Astrocyte (in vitro differentiated cells and primary cell): ENCODE measurements around the gene MBLAC1. TPM values are rescaled to one million over a fixed set of nuclear protein-coding genes. Genes with fewer than 3 reads are reported as not detected.

Experiments used
- DNase-seq: peaks from one replicate; pipeline ENCODE4 v3.0.0-alpha.2; 2010; ENCODE audit warnings: low read depth
- FAIRE-seq: peaks from 2 replicates; lab custom pipeline; 2011; peaks lifted over from hg19 to GRCh38; lab: Jason Lieb, UNC
- H2AFZ ChIP-seq: 2 replicates; pipeline ENCODE4 v1.6.0; 2012; ENCODE audit warnings: low read depth, low read length, inconsistent platforms
- H3K27ac ChIP-seq: 2 replicates; pipeline ENCODE4 v1.5.1; 2011; ENCODE audit warnings: low read depth, low read length, inconsistent platforms
- H3K27me3 ChIP-seq: 2 replicates; pipeline ENCODE4 v1.6.0; 2011; ENCODE audit warnings: low read length, inconsistent platforms; ENCODE audit not compliant: insufficient read depth
- H3K36me3 ChIP-seq: 2 replicates; pipeline ENCODE4 v1.5.1; 2011; ENCODE audit warnings: low read length, inconsistent platforms; ENCODE audit not compliant: insufficient read depth
- H3K4me1 ChIP-seq: 2 replicates; pipeline ENCODE4 v1.5.1; 2011; ENCODE audit warnings: low read length, inconsistent platforms; ENCODE audit not compliant: insufficient read depth
- H3K4me2 ChIP-seq: 2 replicates; pipeline ENCODE4 v1.6.0; 2012; ENCODE audit warnings: low read length, inconsistent platforms
- H3K4me3 ChIP-seq: 2 replicates; pipeline ENCODE4 v1.5.1; 2011; ENCODE audit warnings: low read depth, mild to moderate bottlenecking, low read length, inconsistent platforms; ENCODE audit not compliant: insufficient read depth
- H3K79me2 ChIP-seq: 2 replicates; pipeline ENCODE4 v1.6.0; 2012; ENCODE audit warnings: mild to moderate bottlenecking, low read length, inconsistent platforms; ENCODE audit not compliant: insufficient read depth
- H3K9ac ChIP-seq: 2 replicates; pipeline ENCODE4 v1.6.0; 2012; ENCODE audit warnings: mild to moderate bottlenecking, low read length, inconsistent platforms
- H3K9me3 ChIP-seq: 2 replicates; pipeline ENCODE4 v1.5.1; 2012; ENCODE audit warnings: low read depth, mild to moderate bottlenecking, low read length, inconsistent platforms; ENCODE audit not compliant: insufficient read depth
- H4K20me1 ChIP-seq: 2 replicates; pipeline ENCODE4 v1.6.0; 2012; ENCODE audit warnings: low read length, inconsistent platforms; ENCODE audit not compliant: insufficient read depth
- H3K27ac Mint-ChIP-seq: one replicate; pipeline ENCODE4 v1.8.0; 2021; ENCODE audit warnings: mild to moderate bottlenecking, mixed read lengths; ENCODE audit not compliant: unreplicated experiment
- H3K27me3 Mint-ChIP-seq: one replicate; pipeline ENCODE4 v1.8.0; 2021; ENCODE audit warnings: low read depth, mixed read lengths; ENCODE audit not compliant: unreplicated experiment
- H3K36me3 Mint-ChIP-seq: one replicate; pipeline ENCODE4 v1.8.0; 2021; ENCODE audit warnings: low read depth, mixed read lengths; ENCODE audit not compliant: unreplicated experiment
- H3K4me1 Mint-ChIP-seq: one replicate; pipeline ENCODE4 v1.8.0; 2021; ENCODE audit warnings: low read depth, mixed read lengths; ENCODE audit not compliant: unreplicated experiment
- H3K4me3 Mint-ChIP-seq: one replicate; pipeline ENCODE4 v1.8.0; 2021; ENCODE audit warnings: mild to moderate bottlenecking, moderate library complexity, mixed read lengths; ENCODE audit not compliant: unreplicated experiment
- H3K9me3 Mint-ChIP-seq: one replicate; pipeline ENCODE4 v1.8.0; 2021; ENCODE audit warnings: mild to moderate bottlenecking, mixed read lengths; ENCODE audit not compliant: unreplicated experiment
- EZH2 ChIP-seq: IDR thresholded peaks from 2 replicates; pipeline ENCODE4 v1.6.1; 2012; ENCODE audit warnings: mild to moderate bottlenecking, low read length, inconsistent platforms; ENCODE audit not compliant: insufficient read depth
- total RNA-seq: library from RNA; stranded (reverse); gene quantifications from 2 replicates; pipeline ENCODE4 v1.2.1, GENCODE V29; 2021
- TF ChIP-seq, protein P1 (sequence below): IDR thresholded peaks from 2 replicates; pipeline ENCODE4 v1.5.1; 2011; ENCODE audit warnings: low read depth, mild to moderate bottlenecking, inconsistent platforms, low read length, moderate library complexity; ENCODE audit not compliant: insufficient read depth

MBLAC1 gene
- total RNA-seq, 1 donor from 2014 or later, result 2.7 TPM

DNA sequence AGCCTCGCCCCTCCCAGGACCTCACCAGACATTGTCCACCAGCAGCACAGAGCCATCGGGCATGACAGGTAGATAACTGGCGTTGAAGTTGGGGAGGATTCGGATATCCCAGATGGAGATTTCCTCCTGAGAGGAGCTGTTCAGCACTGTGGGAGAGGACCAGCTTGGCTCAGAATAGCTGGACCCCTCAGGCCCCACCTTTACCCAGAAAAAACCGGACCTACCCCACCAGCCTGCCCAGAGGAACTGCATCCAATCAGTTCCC lies 30.2 kb downstream of the MBLAC1 start:
- H3K9me3 Mint-ChIP-seq, result no peaks in the 10 kb centered on the region
- TF ChIP-seq EZH2, result no peak
- TF ChIP-seq, protein P1, sequence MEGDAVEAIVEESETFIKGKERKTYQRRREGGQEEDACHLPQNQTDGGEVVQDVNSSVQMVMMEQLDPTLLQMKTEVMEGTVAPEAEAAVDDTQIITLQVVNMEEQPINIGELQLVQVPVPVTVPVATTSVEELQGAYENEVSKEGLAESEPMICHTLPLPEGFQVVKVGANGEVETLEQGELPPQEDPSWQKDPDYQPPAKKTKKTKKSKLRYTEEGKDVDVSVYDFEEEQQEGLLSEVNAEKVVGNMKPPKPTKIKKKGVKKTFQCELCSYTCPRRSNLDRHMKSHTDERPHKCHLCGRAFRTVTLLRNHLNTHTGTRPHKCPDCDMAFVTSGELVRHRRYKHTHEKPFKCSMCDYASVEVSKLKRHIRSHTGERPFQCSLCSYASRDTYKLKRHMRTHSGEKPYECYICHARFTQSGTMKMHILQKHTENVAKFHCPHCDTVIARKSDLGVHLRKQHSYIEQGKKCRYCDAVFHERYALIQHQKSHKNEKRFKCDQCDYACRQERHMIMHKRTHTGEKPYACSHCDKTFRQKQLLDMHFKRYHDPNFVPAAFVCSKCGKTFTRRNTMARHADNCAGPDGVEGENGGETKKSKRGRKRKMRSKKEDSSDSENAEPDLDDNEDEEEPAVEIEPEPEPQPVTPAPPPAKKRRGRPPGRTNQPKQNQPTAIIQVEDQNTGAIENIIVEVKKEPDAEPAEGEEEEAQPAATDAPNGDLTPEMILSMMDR, result no peak
- H4K20me1 ChIP-seq, result peaks cover 47% of the 10 kb centered on the region
- H3K36me3 Mint-ChIP-seq, result peaks cover 10% of the 10 kb centered on the region
- H3K27ac ChIP-seq, result no peak overlapping the region
- no peaks in the 10 kb centered on the region for H3K9me3 ChIP-seq
- no peaks in the 10 kb centered on the region for H3K27me3 ChIP-seq
- no peak overlapping the region for H2AFZ ChIP-seq
- peak overlapping the region; percentile 50 for H3K27ac Mint-ChIP-seq
- H3K4me2 ChIP-seq, result peak overlapping the region; percentile 92
- peak overlapping the region; percentile 93 for H3K9ac ChIP-seq
- peaks cover 35% of the 10 kb centered on the region for H3K79me2 ChIP-seq
- peak overlapping the region; percentile 77 for H3K4me3 ChIP-seq
- H3K36me3 ChIP-seq, result peaks cover 9% of the 10 kb centered on the region
- H3K27me3 Mint-ChIP-seq, result peaks cover 2% of the 10 kb centered on the region
- peaks cover 7% of the 10 kb centered on the region for H3K4me1 Mint-ChIP-seq
- DNase-seq (no peak), FAIRE-seq (no peak)
- peaks cover 7% of the 10 kb centered on the region for H3K4me1 ChIP-seq
- H3K4me3 Mint-ChIP-seq, result peak overlapping the region; percentile 84

DNA sequence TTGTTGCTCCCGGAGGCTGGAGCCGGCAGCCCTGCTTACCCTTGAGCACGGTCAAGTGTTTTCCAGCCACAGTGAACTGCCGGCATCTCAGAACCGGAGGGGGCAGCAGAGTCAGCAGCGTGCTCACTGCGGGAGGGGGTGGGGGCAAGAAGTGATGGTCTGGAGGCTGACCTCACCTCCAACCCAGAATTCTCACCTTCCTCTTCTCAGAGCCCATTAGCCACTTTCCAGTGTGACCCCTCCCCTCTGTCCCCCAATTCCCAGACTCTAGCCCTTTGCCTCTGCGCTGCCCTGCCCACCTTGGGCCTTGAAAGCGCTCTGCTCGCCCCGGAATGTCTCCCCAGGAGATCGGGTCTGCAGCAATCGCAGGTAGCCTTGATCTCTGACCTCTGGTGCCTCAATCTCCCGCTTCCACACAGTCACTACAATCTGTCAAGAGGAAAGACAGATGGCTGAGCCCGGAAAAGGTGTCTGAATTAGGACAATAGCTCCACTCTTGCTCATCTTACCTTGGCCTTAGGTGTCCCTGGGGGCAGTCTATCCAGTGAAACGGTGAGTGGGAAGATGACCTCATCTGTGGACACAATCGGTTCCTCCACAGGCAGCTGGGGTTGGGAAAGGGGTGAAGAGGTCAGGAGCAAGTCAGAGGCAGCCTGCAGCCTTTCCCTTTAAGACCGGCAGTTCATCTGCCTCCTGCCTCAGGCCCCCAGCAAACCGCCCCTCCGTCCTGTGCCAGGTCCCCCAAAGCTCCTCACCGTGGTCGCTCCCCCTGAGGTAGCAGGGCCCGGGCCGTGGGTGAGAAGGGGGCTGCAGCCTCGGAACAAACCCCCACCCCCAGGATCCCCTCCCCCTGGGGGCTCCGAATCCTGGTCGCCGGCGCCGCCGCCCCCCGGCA lies 30.8 kb downstream of the MBLAC1 start:
- Histone ChIP-seq H4K20me1 (peaks cover 44% of the 10 kb centered on the region), H3K79me2 (peaks cover 35% of the 10 kb centered on the region), H3K4me3 (peak overlapping the region; percentile 77), H3K36me3 (peaks cover 9% of the 10 kb centered on the region), H3K27ac (no peak overlapping the region), H3K4me1 (peaks cover 7% of the 10 kb centered on the region), H2AFZ (no peak overlapping the region), H3K4me2 (peak overlapping the region; percentile 92), H3K9me3 (no peaks in the 10 kb centered on the region), H3K9ac (peak overlapping the region; percentile 93), H3K27me3 (no peaks in the 10 kb centered on the region)
- peaks cover 8% of the 10 kb centered on the region for H3K36me3 Mint-ChIP-seq
- peak overlapping the region; percentile 50 for H3K27ac Mint-ChIP-seq
- FAIRE-seq (no peak), DNase-seq (peak; percentile 22)
- peaks cover 2% of the 10 kb centered on the region for H3K27me3 Mint-ChIP-seq
- no peaks in the 10 kb centered on the region for H3K9me3 Mint-ChIP-seq
- TF ChIP-seq, protein P1, result no peak
- TF ChIP-seq EZH2, result no peak
- peak overlapping the region; percentile 84 for H3K4me3 Mint-ChIP-seq
- H3K4me1 Mint-ChIP-seq, result peaks cover 7% of the 10 kb centered on the region
